Ishikawa (cell line): ENCODE results near the gene PRKCQ.

Experiments used
- CEBPB ChIP-seq: IDR thresholded peaks from 2 replicates; pipeline ENCODE4 v1.6.1; 2012
- CREB1 ChIP-seq: IDR thresholded peaks from 2 replicates; pipeline ENCODE4 v1.6.1; 2012; ENCODE audit warnings: low read depth
- EGR1 ChIP-seq: IDR thresholded peaks from 2 replicates; pipeline ENCODE4 v1.6.1; 2012
- EP300 ChIP-seq: IDR thresholded peaks from 2 replicates; pipeline ENCODE4 v1.6.1; 2012; ENCODE audit warnings: borderline replicate concordance
- FOXM1 ChIP-seq: IDR thresholded peaks from 2 replicates; pipeline ENCODE4 v1.6.1; 2012; ENCODE audit warnings: low read depth, borderline replicate concordance
- MAX ChIP-seq: IDR thresholded peaks from 2 replicates; pipeline ENCODE4 v1.6.1; 2012
- NFIC ChIP-seq: IDR thresholded peaks from 2 replicates; pipeline ENCODE4 v1.6.1; 2012
- RAD21 ChIP-seq: IDR thresholded peaks from 2 replicates; pipeline ENCODE4 v1.6.1; 2012; ENCODE audit warnings: low read depth
- TAF1 ChIP-seq: IDR thresholded peaks from 2 replicates; pipeline ENCODE4 v1.6.1; 2012; ENCODE audit warnings: low read depth, mild to moderate bottlenecking
- TCF12 ChIP-seq: IDR thresholded peaks from 2 replicates; pipeline ENCODE4 v1.6.1; 2012; ENCODE audit warnings: low read depth
- TEAD4 ChIP-seq: IDR thresholded peaks from 2 replicates; pipeline ENCODE4 v1.6.1; 2012
- YY1 ChIP-seq: IDR thresholded peaks from 2 replicates; pipeline ENCODE4 v1.6.1; 2012; ENCODE audit warnings: low read depth
- ZBTB7A ChIP-seq: IDR thresholded peaks from 2 replicates; pipeline ENCODE4 v1.6.1; 2012; ENCODE audit warnings: low read depth
- TF ChIP-seq, protein P1 (sequence below): IDR thresholded peaks from 2 replicates; pipeline ENCODE4 v1.6.1; 2012; ENCODE audit warnings: low read depth, mild to moderate bottlenecking
- TF ChIP-seq, protein P2 (sequence below): IDR thresholded peaks from 2 replicates; pipeline ENCODE4 v1.6.1; 2012

The PRKCQ gene

GRCh38 chr10:6473430-6473829 lies 106.6 kb downstream of the PRKCQ start:
- TF ChIP-seq MAX = no peak
- no peak for TF ChIP-seq TCF12
- no peak for TF ChIP-seq RAD21
- TF ChIP-seq, protein P1, sequence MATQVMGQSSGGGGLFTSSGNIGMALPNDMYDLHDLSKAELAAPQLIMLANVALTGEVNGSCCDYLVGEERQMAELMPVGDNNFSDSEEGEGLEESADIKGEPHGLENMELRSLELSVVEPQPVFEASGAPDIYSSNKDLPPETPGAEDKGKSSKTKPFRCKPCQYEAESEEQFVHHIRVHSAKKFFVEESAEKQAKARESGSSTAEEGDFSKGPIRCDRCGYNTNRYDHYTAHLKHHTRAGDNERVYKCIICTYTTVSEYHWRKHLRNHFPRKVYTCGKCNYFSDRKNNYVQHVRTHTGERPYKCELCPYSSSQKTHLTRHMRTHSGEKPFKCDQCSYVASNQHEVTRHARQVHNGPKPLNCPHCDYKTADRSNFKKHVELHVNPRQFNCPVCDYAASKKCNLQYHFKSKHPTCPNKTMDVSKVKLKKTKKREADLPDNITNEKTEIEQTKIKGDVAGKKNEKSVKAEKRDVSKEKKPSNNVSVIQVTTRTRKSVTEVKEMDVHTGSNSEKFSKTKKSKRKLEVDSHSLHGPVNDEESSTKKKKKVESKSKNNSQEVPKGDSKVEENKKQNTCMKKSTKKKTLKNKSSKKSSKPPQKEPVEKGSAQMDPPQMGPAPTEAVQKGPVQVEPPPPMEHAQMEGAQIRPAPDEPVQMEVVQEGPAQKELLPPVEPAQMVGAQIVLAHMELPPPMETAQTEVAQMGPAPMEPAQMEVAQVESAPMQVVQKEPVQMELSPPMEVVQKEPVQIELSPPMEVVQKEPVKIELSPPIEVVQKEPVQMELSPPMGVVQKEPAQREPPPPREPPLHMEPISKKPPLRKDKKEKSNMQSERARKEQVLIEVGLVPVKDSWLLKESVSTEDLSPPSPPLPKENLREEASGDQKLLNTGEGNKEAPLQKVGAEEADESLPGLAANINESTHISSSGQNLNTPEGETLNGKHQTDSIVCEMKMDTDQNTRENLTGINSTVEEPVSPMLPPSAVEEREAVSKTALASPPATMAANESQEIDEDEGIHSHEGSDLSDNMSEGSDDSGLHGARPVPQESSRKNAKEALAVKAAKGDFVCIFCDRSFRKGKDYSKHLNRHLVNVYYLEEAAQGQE = no peak
- no peak for TF ChIP-seq NFIC
- no peak for TF ChIP-seq EGR1
- TF ChIP-seq CEBPB = no peak
- no peak for TF ChIP-seq CREB1
- no peak for TF ChIP-seq TEAD4
- no peak for TF ChIP-seq TAF1
- TF ChIP-seq ZBTB7A = no peak
- no peak for TF ChIP-seq EP300
- no peak for TF ChIP-seq FOXM1
- no peak for TF ChIP-seq YY1
- TF ChIP-seq, protein P2, sequence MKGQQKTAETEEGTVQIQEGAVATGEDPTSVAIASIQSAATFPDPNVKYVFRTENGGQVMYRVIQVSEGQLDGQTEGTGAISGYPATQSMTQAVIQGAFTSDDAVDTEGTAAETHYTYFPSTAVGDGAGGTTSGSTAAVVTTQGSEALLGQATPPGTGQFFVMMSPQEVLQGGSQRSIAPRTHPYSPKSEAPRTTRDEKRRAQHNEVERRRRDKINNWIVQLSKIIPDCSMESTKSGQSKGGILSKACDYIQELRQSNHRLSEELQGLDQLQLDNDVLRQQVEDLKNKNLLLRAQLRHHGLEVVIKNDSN = no peak

- TF ChIP-seq CREB1 (no peak), EGR1 (no peak), TCF12 (no peak), YY1 (no peak), MAX (no peak), FOXM1 (no peak), TEAD4 (no peak), CEBPB (no peak), ZBTB7A (no peak), RAD21 (no peak)
- TF ChIP-seq, protein P2 = no peak
Measured at GRCh38 chr10:6470894-6471618, 109.0 kb downstream of the PRKCQ start.

- TF ChIP-seq EP300 (no peak), NFIC (no peak), FOXM1 (no peak), CEBPB (no peak), CREB1 (no peak)
- TF ChIP-seq, protein P1 = no peak
Measured at GRCh38 chr10:6469661-6470060, 110.4 kb downstream of the PRKCQ start.

DNA sequence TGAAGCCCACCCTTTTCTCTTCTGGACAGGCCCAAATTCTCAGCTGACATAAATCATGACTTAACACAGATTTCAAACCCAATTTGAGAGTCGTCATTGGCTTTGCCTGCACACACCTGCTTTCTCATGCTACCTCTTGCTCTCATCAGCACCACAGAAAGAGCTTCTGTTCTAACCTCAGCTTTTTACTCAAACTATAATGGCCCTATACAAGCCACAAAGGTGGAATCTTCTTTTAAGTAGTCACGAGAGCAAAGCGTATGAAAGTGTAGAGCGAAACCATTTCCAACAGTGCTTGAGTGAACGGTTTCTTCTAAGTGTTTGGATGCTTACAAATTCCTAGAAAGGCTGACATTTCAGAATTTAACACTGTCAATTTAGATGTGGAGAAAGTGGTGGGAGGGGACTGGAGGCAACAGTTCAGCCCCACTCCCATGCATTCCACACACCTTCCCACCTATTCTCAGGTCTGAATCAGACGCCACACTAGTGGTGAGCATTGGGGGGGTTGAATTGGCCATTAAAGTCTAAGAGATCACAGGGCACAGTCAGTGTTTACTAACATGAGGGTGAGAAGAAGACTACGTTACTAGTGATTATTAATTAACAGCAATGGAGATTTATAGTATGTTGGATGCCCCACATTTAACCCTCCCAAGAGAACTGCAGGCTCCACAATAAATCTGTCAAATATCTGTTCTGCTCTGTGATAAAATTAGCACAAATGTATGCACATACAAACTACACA lies 114.0 kb downstream of the PRKCQ start:
- TF ChIP-seq YY1 (no peak), ZBTB7A (no peak), EP300 (no peak), TAF1 (no peak), EGR1 (no peak), NFIC (no peak), TCF12 (no peak), FOXM1 (no peak), RAD21 (no peak)
- TF ChIP-seq, protein P2 = no peak

DNA sequence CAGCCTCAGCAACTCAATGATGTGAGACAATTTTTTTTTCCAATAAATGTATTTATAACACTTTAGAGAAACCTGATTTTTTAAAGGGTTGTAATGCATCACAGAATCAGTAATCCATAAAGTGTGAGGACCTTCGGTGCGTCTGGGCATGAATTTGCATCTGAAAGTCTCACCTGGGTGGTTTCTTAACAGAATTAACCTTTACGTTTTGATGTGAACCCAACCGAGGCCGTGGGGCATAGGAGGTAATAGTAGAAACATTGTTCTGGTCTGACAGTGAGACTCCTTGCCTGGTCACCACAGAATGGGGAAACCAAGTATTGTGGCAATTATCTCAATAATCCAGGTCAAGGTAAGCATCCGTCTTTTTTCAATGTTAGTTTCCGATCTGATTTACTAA lies 114.6 kb downstream of the PRKCQ start:
- TF ChIP-seq MAX (no peak), TEAD4 (no peak), FOXM1 (no peak), CEBPB (no peak), EGR1 (no peak), RAD21 (no peak), EP300 (no peak), TCF12 (no peak), NFIC (no peak), YY1 (no peak), TAF1 (no peak), ZBTB7A (no peak), CREB1 (no peak)
- TF ChIP-seq, protein P2 = no peak
- TF ChIP-seq, protein P1 = no peak
